Activated CD8-positive, alpha-beta memory T cell treated with anti-CD3 and anti-CD28 coated beads, Interleukin-2, amount 50 U/mL, for 48 hours (primary cell): Measurements from ENCODE around the gene ARHGAP24.
"Not testable (repeated sequence)": the region's sequence is repeated elsewhere in the genome, so short reads cannot be mapped to it uniquely, and the experiment has no call there.

Experiments used
- DNase-seq: peaks from one replicate; pipeline ENCODE4 v3.0.0-alpha.2; 2020

ARHGAP24 gene

GRCh38 chr4:85659610-85660218 lies 184.8 kb downstream of the ARHGAP24 start:
- DNase-seq: no peak

DNA sequence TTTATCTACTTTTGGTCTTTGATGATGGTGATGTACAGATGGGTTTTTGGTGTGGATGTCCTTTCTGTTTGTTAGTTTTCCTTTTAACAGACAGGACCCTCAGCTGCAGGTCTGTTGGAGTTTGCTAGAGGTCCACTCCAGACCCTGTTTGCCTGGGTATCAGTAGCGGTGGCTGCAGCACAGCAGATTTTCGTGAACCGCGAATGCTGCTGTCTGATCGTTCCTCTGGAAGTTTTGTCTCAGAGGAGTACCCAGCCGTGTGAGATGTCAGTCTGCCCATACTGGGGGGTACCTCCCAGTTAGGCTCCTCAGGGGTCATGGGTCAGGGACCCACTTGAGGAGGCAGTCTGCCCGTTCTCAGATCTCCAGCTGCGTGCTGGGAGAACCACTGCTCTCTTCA lies 191.7 kb downstream of the ARHGAP24 start:
- DNase-seq: not testable (repeated sequence)

- no peak for DNase-seq
Observed at GRCh38 chr4:85669204-85669603, 194.3 kb downstream of the ARHGAP24 start.

DNA sequence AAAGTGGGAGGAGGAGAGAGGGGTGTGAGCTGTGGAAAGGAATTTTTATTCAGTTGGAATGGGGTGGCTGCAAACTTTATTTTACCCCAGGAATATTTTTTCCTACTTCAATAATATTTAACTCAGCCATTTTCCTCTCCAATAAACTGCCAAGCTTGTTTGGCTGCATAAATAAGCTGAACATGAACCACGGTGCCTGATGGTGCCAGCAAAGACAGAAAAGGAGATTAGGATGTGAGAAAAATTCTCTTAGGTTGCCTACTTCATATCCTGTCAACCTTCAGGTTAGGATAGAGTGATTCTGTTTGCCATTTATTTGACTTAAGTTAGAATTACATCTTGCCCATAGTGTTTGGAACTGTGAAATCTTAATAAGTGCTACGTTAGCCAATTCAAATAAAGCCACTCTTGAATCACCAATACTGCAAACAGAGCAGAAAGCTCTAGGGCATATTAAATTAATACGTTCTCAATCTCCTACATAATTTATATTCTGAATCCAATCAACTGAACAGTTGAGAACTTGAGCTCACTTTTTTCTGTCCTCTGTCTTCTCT lies 195.1 kb downstream of the ARHGAP24 start:
- no peak for DNase-seq

DNA sequence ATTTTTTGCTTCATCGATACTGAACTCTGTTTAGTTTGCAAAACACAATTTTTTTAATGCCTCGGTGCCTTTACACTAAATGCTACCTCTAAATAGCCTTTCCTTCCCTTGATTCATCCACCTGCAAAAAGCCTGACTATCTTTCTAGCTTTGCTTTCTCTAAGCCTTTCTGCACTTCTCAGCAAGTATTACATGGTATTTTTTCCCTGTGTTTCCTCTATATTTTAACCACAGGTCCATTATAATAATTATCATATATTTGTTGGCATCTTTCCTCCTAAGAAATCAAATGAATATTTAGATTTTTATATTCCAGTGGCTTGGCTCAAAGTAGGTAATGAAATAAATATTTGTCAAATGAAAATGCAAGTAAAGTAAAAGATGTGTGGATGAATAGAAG lies 196.2 kb downstream of the ARHGAP24 start:
- DNase-seq: no peak

GRCh38 chr4:85672116-85672515 lies 197.2 kb downstream of the ARHGAP24 start:
- DNase-seq: no peak

- no peak for DNase-seq
Observed at GRCh38 chr4:85672959-85673358, 198.0 kb downstream of the ARHGAP24 start.

DNA sequence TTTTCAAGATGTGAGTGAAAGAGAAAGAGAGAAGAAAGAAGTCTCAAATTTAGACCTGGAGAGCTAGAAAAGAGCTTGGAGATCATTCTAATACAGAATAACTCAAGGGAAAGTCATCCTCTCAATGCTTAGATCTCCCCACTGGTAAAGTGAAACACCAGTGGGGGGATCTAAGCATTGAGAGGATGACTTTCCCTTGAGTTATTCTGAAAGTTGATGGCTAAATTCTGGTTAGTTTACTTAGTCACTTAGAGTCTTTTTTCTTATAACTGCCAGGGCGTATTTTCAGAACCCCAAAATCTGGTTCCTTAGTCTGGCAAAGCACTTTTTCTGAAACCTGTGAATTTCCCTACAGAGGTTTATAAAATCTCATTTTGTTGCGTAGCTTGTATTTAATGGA lies 198.6 kb downstream of the ARHGAP24 start:
- DNase-seq: no peak

- no peak for DNase-seq
Observed at GRCh38 chr4:85675076-85676049, 200.4 kb downstream of the ARHGAP24 start.

GRCh38 chr4:85676050-85676425 lies 201.1 kb downstream of the ARHGAP24 start:
- no peak for DNase-seq

DNA sequence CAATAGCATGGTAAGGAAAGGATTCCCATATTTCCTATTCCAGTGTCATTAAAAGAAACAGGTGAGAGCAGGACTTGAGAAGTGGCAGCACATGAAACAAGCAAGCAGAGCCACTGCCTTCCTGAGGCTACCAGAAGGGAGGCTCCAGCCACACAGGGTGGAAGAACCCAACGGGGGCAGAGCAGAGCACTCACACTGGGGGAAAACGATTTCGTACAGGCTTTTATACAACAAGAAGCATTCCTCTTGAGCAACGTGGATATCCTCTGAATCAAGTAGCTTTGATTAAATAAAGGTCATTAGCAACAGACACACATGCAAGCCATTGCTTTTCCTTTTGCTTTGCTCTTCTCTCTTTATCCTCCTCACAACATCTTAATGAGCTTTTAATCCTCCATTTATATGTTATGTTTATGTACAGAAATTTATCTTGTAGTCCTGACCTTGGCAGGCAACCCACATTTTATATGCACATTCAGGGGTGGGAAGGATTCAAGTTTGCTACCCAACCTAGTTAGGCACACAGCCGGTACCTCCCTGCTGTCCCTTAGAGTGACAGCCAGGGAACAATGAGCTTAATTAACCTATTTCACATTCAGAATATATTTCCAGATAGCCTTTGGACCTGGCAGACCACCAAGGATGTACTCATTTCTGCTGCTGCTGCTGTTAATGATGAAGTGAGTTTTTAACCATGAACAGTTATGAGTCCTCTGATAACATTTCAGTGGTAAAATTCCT lies 202.1 kb downstream of the ARHGAP24 start:
- no peak for DNase-seq

DNA sequence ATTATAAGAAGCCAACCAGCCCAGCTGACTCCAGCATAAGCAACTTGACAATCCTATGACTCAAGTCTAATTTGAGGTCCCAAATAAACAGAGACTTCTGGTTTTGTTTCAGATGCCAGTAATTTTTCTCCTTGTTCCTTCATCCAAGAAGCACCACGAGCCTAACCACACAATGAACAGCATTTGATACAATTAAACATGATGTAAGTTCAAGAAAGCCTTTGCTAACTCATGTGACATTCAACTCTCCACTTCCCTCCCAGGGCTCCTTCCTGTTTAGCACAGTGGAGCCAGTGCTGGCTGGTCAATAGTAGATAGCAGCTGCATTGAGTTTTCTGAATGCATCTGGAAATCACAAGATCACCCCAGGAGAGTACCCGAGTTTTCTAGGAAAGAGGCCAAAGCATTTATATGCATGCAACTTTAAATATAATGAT lies 206.3 kb downstream of the ARHGAP24 start:
- no peak for DNase-seq

DNA sequence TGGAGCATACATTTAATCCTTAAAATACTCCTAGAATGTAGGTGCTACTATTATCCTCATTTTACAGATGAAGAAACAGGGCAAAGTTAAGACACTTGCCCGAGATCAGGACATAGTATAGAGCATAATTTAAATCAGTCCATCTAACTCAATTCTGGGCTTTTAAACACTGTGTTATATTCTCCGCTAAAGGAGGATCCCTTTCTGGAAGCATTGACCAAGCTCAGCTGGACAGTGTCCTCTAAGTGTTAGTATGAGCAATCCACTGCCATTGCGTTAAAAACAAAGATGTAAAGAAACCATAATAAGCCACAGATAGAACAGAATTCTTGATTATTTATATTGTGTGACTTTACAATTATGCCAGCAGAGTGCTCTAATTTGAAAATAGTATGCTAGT lies 207.0 kb downstream of the ARHGAP24 start:
- DNase-seq: no peak

- DNase-seq: no peak
Observed at GRCh38 chr4:85682391-85682790, 207.4 kb downstream of the ARHGAP24 start.

GRCh38 chr4:85684676-85685075 lies 209.7 kb downstream of the ARHGAP24 start:
- no peak for DNase-seq

- no peak for DNase-seq
Observed at GRCh38 chr4:85686398-85686797, 211.4 kb downstream of the ARHGAP24 start.

DNA sequence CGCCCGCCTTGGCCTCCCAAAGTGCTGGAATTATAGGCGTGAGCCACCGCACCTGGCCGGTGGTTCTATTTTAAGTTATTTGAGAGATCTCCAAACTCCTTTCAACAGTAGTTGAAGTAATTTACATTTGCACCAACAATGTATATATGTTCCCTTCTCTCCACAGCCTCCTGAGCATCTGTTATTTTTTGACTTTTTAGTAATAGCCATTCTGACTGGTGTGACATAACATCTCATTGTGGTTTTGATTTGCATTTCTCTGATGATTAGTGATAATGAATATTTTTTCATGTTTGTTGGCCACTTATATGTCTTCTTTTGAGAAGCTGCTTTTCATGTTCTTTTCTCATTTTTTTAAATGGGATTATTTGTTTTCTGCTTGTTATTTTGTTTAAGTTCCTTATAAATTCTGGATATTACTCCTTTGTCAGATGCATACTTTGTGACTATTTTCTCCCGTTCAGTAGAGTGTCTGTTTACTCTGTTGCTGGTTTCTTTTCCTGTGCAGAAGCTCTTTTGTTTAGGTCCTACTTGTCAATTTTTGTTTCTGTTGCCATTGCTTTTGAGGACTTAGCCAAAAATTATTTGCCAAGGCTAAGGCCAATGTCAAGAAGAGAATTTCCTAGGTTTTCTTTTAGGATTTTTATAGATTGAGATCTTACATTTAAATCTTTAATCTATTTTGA lies 213.2 kb downstream of the ARHGAP24 start:
- no peak for DNase-seq

GRCh38 chr4:85696661-85697060 lies 221.7 kb downstream of the ARHGAP24 start:
- no peak for DNase-seq

GRCh38 chr4:85697854-85698253 lies 222.9 kb downstream of the ARHGAP24 start:
- DNase-seq: no peak

- DNase-seq: no peak
Observed at GRCh38 chr4:85700362-85700761, 225.4 kb downstream of the ARHGAP24 start.

DNA sequence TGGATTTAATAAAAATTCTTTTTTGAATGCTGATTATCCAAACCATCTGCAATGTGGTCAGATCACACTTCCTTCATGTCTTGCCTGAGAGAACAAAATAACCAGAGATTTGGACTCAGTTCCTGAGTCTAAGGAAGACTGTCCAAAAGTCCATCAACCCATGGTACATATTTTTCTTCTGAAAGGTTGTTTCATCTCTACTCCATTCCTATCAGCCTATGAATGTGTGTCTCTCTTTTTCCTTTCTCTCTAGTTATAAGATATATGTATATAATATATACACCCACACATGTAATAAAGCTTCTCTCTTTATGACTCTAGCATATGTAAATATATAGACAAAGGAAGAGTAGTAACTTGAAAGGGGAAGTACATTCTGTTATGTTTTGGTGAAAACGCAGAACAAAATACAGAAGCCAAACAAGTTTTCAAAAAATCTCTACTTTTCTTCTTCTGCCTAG lies 226.9 kb downstream of the ARHGAP24 start:
- DNase-seq: no peak

DNA sequence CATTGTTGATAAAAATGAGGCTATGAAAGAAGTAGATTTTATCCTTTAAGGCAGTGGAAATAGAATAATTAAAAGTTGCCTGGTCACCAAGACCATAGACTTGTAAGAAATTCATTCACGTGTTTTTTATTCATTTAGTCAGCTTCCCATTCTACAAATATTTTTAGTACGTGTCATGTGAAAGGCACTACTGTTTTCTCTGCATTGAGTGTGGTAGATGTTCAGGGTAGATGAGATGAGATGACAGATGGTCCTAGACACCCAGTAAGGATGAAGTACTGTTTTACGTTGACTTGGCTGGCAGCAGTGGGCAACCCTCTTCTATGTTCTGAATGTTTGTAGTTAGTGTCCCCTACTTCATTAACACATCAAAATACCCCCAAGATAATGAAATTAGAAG lies 228.1 kb downstream of the ARHGAP24 start:
- DNase-seq: no peak

DNA sequence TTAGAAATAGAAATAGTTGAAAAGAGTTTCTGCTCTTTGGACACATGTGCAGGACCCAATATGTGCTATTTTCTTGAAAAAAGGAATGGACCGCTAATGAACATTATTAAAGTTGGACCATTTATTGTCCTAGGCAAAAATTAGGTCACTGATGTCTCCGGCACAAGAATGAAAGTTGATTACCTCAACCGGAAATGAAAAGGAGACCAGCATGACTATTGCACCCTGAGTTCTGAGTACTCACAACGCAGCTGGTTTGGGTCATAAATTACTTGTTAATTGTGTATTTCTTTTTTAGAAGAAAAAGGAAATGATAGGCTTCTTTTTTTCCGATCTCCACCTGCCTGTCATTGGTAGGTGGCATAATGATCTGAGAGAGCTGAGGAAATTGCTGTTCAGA lies 232.7 kb downstream of the ARHGAP24 start:
- DNase-seq: no peak
